ENCODE measurements around the gene LRMDA.

LRMDA gene

GRCh38 chr10:75977139-75977538 is 545.7 kb downstream of the LRMDA start:
- no peak for DNase-seq

- no peak for DNase-seq
These were observed 546.8 kb downstream of the LRMDA start for GRCh38 chr10:75978213-75978612.

- no peak for DNase-seq
These were observed 549.1 kb downstream of the LRMDA start for GRCh38 chr10:75980419-75981002.

DNA sequence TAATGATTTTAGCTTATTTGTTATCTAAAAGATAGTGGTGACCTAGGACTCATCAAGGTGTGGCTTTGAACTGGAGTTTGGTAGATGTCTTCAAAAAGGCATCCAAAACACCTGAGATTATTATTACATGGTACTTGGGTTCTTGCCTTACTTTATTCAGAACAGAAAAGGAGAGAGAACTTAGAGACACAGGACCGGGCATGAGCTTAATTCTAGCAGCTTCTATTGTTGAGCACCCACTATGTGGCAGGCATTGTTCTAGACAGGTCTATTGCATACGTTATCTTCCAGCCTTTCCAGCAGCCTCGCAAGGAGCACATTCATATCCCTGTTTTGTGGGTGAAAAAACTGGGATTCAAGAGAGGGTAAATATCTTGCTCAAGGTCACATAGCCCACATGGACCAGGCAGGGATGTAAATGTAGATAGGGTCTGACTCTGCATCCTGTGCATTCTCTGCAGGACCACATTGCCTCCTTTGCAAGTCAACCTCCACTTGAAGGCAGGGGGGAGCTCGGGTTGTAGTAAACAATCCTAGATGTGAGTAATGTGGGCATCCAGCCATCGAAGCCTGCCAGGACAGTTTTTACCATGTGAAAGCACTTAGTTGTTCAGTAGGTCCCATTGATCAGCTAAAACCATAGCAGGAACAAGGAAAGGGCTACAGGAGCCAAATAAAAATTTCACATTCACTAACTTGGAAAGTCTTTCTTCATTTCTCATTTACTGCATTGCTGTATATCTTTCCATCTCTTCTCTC is 551.4 kb downstream of the LRMDA start:
- DNase-seq: no peak

DNA sequence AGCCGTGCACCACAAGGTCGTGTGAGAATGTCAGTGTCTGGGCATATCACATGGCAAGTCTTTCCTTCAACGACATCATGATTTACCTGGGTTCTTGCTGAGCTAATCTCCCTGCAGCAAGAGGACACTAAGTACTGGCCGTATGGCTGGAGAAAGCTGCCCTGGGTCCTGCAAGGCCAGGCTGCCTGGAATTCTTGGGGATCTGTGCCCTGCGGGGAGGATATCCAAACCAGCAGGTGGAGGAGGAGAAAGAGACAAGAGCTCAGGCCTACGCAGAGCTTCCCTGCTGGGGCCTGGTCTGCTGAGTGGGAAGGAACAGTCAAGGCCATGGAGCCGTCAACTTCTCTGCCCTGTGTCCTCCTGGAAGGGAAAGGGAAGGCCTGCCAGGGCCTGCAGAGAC is 552.6 kb downstream of the LRMDA start:
- no peak for DNase-seq

DNA sequence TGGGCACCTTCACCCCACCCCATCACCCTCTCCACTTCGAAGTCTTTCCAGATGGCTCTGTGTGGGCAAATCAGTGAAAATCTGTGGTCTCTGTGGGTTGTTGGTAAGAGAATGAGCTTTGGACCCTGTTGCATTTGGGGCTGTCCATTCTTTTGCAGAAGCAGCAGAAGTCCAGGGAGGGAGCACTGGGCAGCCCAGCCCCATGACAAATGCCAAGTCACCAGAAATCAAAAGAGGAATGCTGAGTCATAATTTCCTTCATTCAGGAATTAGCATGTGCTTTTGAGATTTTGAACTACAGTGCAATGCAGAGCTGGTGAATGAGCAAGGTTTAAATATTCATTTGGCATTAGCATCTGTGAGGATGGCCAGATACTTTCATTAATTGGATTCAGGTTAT is 556.2 kb downstream of the LRMDA start:
- DNase-seq: no peak

DNA sequence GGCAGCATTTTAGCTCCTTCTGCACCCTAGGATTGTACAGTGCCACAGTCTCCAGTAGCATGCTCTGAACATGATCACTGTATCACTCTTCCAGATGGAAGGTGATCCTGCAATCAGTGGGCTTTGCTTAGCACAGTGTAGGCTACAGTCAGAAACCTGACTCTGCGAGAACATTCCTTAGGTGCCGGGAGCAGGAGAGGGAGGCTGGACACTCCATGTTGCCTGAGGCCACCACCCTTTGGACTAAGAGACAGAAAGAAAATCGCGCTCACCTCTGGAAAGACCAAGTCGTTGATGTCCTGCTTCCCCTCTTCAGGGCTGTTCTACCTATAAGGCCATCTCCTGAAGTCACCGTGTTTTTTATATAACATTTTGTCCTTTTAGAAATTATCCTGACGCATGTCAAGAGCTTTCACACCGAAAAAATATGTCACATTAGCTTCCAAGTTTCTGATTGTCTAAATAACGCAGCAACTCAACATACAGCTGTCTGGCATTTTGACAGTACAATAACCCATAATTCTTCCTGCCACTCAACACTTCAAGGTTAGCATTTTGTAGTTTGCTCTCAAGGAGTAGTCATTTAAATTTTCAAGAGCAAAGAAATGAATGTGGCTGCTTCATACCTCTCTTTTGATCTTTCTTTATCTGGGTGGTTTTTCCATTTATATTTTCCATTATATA is 563.1 kb downstream of the LRMDA start:
- DNase-seq: no peak

GRCh38 chr10:75995041-75995430 is 563.6 kb downstream of the LRMDA start:
- no peak for DNase-seq

- DNase-seq: no peak
These were observed 564.3 kb downstream of the LRMDA start for GRCh38 chr10:75995720-75996119.

- DNase-seq: no peak
These were observed 567.6 kb downstream of the LRMDA start for GRCh38 chr10:75999001-75999400.

GRCh38 chr10:75999515-76000209 is 568.2 kb downstream of the LRMDA start:
- no peak for DNase-seq

DNA sequence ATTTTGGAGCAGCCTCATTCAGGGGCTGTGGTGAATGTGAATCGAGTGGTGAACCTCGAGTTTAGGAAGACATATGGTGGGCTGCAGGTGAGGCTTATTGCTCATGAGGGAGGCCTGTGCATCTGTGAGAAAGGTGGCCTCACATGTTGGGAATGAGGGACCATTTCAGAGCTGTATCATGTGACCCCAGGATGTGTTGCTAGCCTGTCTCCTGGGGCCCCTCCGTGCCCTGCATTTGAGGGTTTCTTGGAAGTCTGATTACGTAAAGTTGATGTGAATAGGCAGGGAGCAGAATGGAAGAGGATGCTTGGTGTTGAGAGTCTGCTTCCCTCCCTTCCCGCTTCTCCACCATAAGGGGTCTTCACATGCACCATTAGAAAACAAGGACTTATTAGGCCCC is 569.1 kb downstream of the LRMDA start:
- no peak for DNase-seq

- no peak for DNase-seq
These were observed 569.6 kb downstream of the LRMDA start for GRCh38 chr10:76001019-76001418.

DNA sequence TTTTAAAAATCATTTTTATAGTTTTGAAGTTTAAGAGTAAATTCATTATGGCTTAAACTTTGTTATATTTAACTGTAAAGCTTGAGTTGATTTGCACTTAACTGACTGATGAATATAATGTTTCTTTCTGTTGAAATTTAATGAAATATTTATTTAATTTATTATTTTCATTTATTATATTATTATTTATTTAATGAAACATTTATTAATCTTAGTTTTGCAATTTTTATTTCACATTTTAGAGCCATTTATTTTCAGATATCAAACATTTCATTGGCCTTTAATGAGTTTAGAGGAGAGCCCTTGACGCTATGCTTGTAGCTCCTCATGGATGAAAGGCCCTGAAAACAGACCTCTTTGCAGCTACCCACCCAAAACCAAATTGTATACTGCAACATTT is 570.0 kb downstream of the LRMDA start:
- DNase-seq: no peak

GRCh38 chr10:76002262-76002854 is 570.9 kb downstream of the LRMDA start:
- no peak for DNase-seq

DNA sequence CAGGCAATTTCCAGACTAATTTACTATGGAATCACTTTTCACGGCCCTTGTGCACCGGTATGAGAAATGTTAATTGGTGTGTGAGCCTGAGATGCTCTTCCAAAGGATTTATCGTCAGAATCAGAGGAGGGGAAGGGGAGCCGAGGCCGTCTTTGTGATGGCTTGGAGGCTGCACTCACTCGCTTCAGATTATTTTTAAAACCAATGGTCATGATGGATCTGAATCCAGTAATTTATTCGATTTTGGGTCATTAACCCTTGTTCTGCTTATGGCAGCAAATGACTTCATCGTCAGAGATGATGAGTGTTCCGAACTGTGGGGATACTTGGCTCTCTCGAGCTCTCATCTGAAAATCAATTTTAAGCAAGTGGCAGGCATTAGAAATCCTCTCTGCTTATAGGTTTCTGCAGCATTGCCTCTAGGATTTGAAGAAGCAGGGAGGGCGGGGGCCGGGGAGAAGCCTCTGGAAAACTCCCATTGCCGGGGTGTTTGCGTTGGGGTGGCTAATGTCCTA is 576.3 kb downstream of the LRMDA start:
- DNase-seq: no peak

- no peak for DNase-seq
These were observed 578.1 kb downstream of the LRMDA start for GRCh38 chr10:76009531-76009930.

DNA sequence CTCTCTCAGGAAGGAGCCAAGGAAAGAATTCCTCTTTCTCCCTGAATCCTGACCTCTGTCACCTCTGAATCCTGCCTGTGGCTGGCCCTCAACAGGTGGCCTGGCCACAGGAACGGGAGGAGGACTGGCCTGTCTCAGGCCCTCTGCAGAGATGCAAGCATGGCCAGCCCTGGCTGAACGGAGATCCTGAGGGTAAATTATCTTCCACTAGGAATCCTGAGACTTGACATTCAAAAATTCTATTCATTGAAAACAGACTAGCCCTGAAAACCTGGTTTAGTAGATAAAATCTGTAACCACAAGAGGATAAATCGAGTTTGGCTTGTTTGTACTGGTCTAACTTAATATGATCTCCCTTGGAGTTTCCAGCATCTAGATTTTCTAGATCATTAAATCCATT is 579.3 kb downstream of the LRMDA start:
- no peak for DNase-seq

- no peak for DNase-seq
These were observed 581.4 kb downstream of the LRMDA start for GRCh38 chr10:76012716-76013327.

DNA sequence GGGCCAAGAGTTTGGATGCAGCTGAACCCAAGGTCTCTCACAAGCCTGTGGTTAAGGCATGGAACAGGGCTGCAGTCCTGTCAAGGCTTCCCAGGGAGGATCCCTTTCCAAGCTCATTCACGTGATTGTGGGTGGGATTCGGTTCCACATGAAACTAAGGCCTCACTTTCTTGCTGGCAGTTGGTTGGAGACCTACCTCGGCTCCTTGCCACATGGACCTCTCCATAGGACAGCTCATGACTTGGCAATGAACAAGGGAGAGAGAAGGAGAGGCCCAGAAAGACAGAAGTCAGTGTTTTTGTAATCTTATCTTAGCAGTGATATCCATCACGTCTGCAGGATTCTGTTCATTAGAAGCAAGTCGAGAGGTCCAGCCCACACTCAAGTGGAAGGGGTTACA is 583.8 kb downstream of the LRMDA start:
- DNase-seq: no peak

GRCh38 chr10:76017026-76017732 is 585.8 kb downstream of the LRMDA start:
- no peak for DNase-seq

All from activated CD4-positive, alpha-beta T cell treated with anti-CD3 and anti-CD28 coated beads for 1 hour (primary cell).